Globus pallidus (tissue), 1 donor: ENCODE measurements around the gene TMEM273.

Experiments
- DNase-seq: peaks from one replicate; pipeline ENCODE4 v3.0.0-alpha.2; 2015; ENCODE audit warnings: low spot score

The TMEM273 gene

GRCh38 chr10:49139028-49139845 lies 49.0 kb downstream of the TMEM273 start:
- DNase-seq: no peak

DNA sequence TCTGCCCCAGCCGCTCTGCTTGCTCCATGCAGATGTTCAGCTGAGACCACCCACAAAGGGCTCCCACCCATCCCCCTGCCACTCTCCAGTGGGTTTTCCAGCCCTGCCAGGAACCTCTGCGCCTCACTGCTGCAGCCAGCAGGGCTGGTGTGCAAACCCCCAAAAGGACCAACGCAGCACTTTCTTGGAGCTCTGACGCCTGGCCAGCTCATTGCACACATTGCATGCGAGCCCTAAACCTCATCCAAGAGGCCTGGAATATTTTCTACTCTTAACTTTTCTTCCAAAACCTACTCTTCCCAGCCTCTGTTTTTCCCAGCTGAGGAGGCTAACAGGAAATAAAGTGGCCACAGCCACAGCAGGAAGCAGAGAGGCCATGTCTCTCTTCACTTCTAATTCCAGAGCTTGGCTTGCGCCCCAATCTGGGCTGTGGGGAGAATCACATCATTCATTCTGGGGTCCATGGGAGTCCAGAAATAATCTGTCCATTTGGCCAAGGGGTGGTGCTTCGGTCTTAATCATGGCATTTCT lies 49.8 kb downstream of the TMEM273 start:
- DNase-seq: no peak

- no peak for DNase-seq
Measured at GRCh38 chr10:49136525-49136924, 51.7 kb downstream of the TMEM273 start.

- no peak for DNase-seq
Measured at GRCh38 chr10:49135575-49136313, 52.4 kb downstream of the TMEM273 start.

DNA sequence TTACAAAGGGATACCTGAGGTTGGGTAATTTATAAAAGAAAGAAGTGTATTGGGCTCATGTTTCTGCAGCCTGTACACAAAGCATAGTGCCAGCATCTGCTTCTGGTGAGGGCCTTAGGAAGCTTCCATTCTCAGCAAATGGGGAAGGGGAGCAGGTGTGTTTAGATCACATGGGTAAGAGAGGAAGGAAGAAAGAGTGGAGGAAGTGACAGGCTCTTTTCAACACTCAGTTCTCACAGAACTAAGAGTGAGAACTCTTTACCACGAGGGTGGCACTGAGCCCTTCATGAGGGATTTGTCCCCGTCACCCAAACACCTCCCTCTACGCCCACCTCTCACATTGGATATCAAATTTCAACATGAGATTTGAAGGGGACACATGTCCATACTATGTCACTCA lies 53.9 kb downstream of the TMEM273 start:
- DNase-seq: no peak

GRCh38 chr10:49133706-49134248 lies 54.4 kb downstream of the TMEM273 start, which contains the start of gene FAM170B:
FAM170B (minus strand) TSS chr10:49134021; CDS start chr10:49133918, 103 bp downstream.
- DNase-seq: no peak

DNA sequence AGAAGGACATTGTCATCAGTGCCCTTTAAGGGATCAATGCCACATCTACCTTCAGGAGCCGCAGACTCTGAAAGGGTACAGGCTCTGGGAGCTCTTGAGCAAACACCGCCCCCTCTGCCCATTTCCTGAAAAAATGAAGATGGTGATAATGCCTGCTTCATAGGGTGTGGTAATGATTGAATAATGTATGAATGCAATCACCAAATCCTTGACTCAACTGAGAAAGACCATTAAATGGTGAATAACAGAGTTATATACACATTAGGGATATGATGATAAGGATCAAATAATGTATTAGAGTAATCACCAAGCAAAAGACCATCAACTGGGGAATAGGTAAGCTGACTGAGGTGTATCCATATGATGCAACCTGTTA lies 55.8 kb downstream of the TMEM273 start:
- no peak for DNase-seq

DNA sequence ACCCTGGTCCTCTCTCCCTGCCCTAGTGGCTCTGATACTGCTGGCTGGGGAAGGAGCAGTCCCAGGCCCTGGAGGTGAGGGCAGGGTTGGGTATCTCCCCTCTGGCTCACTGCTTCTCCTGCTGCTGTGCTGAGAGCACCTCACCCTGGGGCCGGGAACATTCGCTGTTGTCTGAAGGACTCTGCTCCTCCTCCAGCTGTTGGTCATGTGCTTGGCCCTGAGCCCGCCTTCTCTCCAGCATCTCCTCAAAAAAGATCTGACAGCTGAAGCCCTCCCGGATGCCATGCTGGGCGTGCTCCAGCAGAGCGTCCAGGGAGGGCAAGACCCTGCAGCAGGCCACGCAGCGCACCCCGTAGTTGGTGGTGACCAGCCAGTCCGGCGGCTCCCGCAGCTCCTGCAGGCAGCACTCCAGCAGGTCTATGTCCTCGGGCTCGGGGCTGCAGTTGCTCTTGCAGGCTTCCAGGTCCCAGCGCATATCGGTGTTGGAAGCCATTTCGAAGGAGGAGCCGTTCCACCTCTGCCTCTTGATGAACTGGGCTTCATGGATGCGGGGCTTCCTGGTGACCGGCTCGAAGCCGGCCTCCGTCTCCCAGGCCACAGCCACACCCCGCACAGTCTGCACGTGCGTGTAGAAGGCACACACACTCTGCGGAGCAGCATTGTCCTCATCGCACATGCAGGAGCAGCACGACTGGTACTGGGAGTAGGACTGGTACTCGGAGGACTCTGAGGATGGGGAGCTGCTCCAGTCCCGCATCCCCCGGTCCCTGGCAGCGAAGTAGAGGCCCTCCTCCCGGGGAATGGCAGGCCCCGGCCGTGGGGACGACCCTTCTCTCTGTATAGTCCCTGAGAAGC lies 56.5 kb downstream of the TMEM273 start:
- DNase-seq: no peak

- no peak for DNase-seq
Measured at GRCh38 chr10:49129376-49129775, 58.8 kb downstream of the TMEM273 start.

GRCh38 chr10:49128854-49129253 lies 59.3 kb downstream of the TMEM273 start:
- DNase-seq: no peak

DNA sequence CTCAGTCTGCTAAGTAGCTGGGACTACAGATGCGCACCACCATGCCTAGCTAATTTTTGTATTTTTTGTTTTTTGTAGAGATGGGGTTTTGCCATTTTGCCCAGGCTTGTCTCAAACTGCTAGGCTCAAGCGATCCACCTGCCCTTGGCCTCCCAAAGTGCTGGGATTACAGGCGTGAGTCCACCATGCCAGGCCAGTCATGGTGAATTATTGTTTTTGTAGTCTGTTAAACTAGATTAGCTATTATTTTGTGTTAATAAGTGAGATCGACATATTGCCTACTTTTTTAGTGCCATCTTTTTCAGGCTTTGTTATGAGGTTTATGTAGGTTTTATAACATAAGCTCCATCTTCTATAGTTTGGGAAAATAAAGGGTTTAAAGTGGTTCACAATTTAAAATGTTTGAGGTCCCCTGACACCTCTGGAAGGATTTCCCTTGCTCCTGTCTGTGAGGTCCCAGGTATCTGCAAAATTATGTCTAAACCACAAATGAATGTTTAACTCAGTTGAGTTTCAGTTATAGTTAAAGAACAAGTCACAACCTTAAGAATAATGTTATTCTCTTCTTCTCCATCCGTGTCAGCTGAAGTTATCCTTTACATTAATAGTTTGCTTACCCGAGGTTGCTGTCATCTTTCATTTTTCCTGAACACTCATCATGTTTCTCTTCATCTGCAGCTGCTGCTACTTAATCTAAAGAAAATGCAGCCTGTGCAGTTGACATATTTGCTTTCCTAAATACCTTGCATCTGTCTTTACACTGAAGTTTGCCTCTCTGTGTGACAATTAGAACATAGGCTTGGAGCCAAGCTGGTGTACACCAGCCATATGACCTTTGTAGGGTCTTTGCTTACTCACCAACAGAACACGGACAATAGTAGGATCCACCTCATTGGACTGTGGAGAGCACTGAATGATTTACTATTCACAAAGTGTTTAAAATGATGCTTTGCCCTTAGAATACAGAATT lies 63.9 kb downstream of the TMEM273 start:
- no peak for DNase-seq

- no peak for DNase-seq
Measured at GRCh38 chr10:49120911-49121310, 67.3 kb downstream of the TMEM273 start.

- DNase-seq: no peak
Measured at GRCh38 chr10:49119746-49120145, 68.4 kb downstream of the TMEM273 start.

DNA sequence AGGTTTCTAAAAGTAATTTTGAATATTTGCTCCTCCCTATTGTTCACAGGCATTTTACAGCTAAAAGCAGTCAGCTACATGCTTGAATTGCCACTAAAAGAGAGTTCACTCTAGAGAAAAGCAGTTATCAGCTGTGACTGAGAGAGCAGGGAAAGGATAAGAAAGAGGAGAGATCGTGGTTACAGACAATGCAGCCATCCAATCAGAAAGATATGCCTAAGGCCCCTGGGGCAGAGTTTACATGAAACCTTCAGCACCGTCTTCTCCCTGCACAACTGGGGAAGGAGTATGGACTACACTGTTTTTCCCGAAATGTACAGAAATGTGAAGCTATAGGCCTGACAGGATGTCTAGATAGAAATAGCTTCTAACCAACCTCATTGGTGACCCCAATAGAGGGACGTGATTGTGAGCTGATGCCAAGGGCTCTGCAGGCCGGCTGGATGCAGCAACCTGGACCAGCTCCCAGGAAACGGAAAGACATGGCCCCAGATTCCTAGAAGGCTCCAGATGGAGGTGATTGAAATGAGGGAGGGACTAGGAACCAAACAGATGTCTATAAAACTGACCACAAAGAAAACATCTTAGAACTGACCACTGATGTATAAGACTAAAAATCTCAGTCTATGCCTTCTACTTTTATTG lies 69.6 kb downstream of the TMEM273 start:
- no peak for DNase-seq

- DNase-seq: no peak
Measured at GRCh38 chr10:49117376-49118070, 70.7 kb downstream of the TMEM273 start.

GRCh38 chr10:49116509-49117375 lies 71.4 kb downstream of the TMEM273 start:
- DNase-seq: no peak

- DNase-seq: no peak
Measured at GRCh38 chr10:49115796-49116508, 72.2 kb downstream of the TMEM273 start.
